H1 (cell line): ENCODE data around the gene SUDS3. TPM values are rescaled to one million over a fixed set of nuclear protein-coding genes. Genes with fewer than 3 reads are reported as not detected.

Source experiments
- CTCF ChIA-PET: fragments of 300-600 bp; sonication (Branson Sonifier 250); formaldehyde crosslinking; loops from one replicate; lab custom pipeline; 2021; ENCODE audit not compliant: partially characterized antibody; lab: Charles Lee
- POLR2A ChIA-PET: fragments of 300-600 bp; sonication (Branson Sonifier 250); formaldehyde crosslinking; loops from one replicate; lab custom pipeline; 2021; ENCODE audit warnings: inconsistent platforms; ENCODE audit not compliant: partially characterized antibody; lab: Charles Lee
- DNase-seq, 2 experiments: peaks; one replicate each; pipeline versions ENCODE4 v3.0.0 to v3.0.0-alpha.2; 2010 to 2022; ENCODE audit warnings: low spot score in 2 of 2, low read depth in 1 of 2, mixed read lengths in 1 of 2
- FAIRE-seq: peaks from 2 replicates; lab custom pipeline; 2011; peaks lifted over from hg19 to GRCh38; lab: Jason Lieb, UNC
- H2AFZ ChIP-seq: 2 replicates; pipeline ENCODE4 v1.8.1; 2012; ENCODE audit warnings: low read length, inconsistent platforms
- H2AK5ac ChIP-seq: 2 replicates; pipeline ENCODE4 v1.6.1; 2013; ENCODE audit warnings: low read depth, low read length
- H2BK120ac ChIP-seq: replicated peaks from 2 replicates; pipeline ENCODE3; 2013; ENCODE audit warnings: low read depth, low read length, inconsistent platforms
- H2BK12ac ChIP-seq: 2 replicates; pipeline ENCODE4 v1.6.1; 2013; ENCODE audit warnings: low read depth, low read length
- H2BK15ac ChIP-seq: 2 replicates; pipeline ENCODE4 v1.6.1; 2013; ENCODE audit warnings: low read length
- H2BK20ac ChIP-seq: 2 replicates; pipeline ENCODE4 v1.6.1; 2013; ENCODE audit warnings: low read length
- H2BK5ac ChIP-seq: 2 replicates; pipeline ENCODE4 v1.6.1; 2013; ENCODE audit warnings: low read depth, low read length
- H3K14ac ChIP-seq: 2 replicates; pipeline ENCODE4 v1.6.1; 2013; ENCODE audit warnings: inconsistent platforms; ENCODE audit not compliant: insufficient read length
- H3K18ac ChIP-seq: 2 replicates; pipeline ENCODE4 v1.6.1; 2013; ENCODE audit warnings: low read length; ENCODE audit errors: extremely low read depth
- H3K23ac ChIP-seq: 2 replicates; pipeline ENCODE4 v1.6.1; 2013; ENCODE audit warnings: inconsistent platforms; ENCODE audit not compliant: insufficient read length
- H3K23me2 ChIP-seq: 2 replicates; pipeline ENCODE4 v1.6.1; 2013; ENCODE audit warnings: low read depth, low read length
- H3K27ac ChIP-seq: 2 replicates; pipeline ENCODE4 v1.6.1; 2011; ENCODE audit warnings: low read depth, low read length, inconsistent platforms
- H3K27me3 ChIP-seq, 4 experiments: replicated peaks in 1 of 4; 1 replicate in 1 of 4; 2 replicates in 3 of 4; pipeline versions ENCODE4 v1.6.1 to v1.8.1; 2011 to 2013; ENCODE audit warnings: low read length in 3 of 4, mild to moderate bottlenecking in 3 of 4, inconsistent platforms in 2 of 4, mixed read lengths in 2 of 4, moderate library complexity in 1 of 4; ENCODE audit not compliant: control insufficient read depth in 3 of 4, insufficient read depth in 3 of 4; ENCODE audit errors: extremely low read depth in 1 of 4
- H3K36me3 ChIP-seq, 4 experiments: 2 replicates each; pipeline versions ENCODE4 v1.6.1 to v1.8.1; 2011 to 2013; ENCODE audit warnings: mild to moderate bottlenecking in 4 of 4, low read length in 3 of 4, moderate library complexity in 2 of 4, control low read depth in 1 of 4, inconsistent platforms in 1 of 4; ENCODE audit not compliant: insufficient read depth in 4 of 4, control insufficient read depth in 2 of 4
- H3K4ac ChIP-seq: replicated peaks from 2 replicates; pipeline ENCODE3; 2013; ENCODE audit warnings: low read length, low read depth, mixed read lengths, inconsistent platforms; ENCODE audit not compliant: insufficient read length
- H3K4me1 ChIP-seq, 4 experiments: replicated peaks in 1 of 4; 1 replicate in 1 of 4; 2 replicates in 3 of 4; pipeline versions ENCODE4 v1.6.1 to v1.8.1; 2011 to 2013; ENCODE audit warnings: low read length in 3 of 4, inconsistent platforms in 2 of 4, mixed read lengths in 1 of 4; ENCODE audit not compliant: insufficient read depth in 4 of 4, control insufficient read depth in 3 of 4
- H3K4me2 ChIP-seq, 2 experiments: 2 replicates each; pipeline versions ENCODE4 v1.6.1 to v1.8.1; 2011 to 2013; ENCODE audit warnings: low read depth in 2 of 2, low read length in 2 of 2, control low read depth in 1 of 2, inconsistent platforms in 1 of 2, mild to moderate bottlenecking in 1 of 2; ENCODE audit not compliant: insufficient read depth in 1 of 2
- H3K4me3 ChIP-seq, 4 experiments: fragments of 200-600, 300-600 bp in 1 of 4; sonication (generic), shearing (Covaris generic), sonication (Bioruptor Twin) in 1 of 4; 2 replicates each; pipeline versions ENCODE4 v1.5.1 to v1.8.1; 2011 to 2016; ENCODE audit warnings: low read length in 4 of 4, low read depth in 3 of 4, control low read depth in 2 of 4, inconsistent platforms in 2 of 4, mild to moderate bottlenecking in 2 of 4, mixed read lengths in 1 of 4, moderate library complexity in 1 of 4; ENCODE audit not compliant: insufficient read depth in 2 of 4; ENCODE audit errors: extremely low read depth in 1 of 4
- H3K56ac ChIP-seq: replicated peaks from 2 replicates; pipeline ENCODE3; 2013; ENCODE audit warnings: low read depth, mild to moderate bottlenecking, mixed read lengths, low read length, inconsistent platforms; ENCODE audit not compliant: insufficient read length
- H3K79me1 ChIP-seq: 2 replicates; pipeline ENCODE4 v1.6.1; 2013; ENCODE audit warnings: low read depth, low read length, control low read depth
- H3K79me2 ChIP-seq, 2 experiments: 2 replicates each; pipeline versions ENCODE4 v1.6.1 to v1.8.1; 2012 to 2013; ENCODE audit warnings: low read length in 2 of 2, mild to moderate bottlenecking in 2 of 2, inconsistent platforms in 1 of 2; ENCODE audit not compliant: insufficient read depth in 2 of 2, control insufficient read depth in 1 of 2
- H3K9ac ChIP-seq, 4 experiments: replicated peaks in 1 of 4; 1 replicate in 1 of 4; 2 replicates in 3 of 4; pipeline versions ENCODE4 v1.6.1 to v1.8.1; 2011 to 2013; ENCODE audit warnings: low read depth in 3 of 4, low read length in 3 of 4, control low read depth in 2 of 4, mild to moderate bottlenecking in 2 of 4, moderate library complexity in 2 of 4, inconsistent platforms in 1 of 4; ENCODE audit errors: extremely low read depth in 1 of 4
- H3K9me3 ChIP-seq, 2 experiments: 2 replicates each; pipeline versions ENCODE4 v1.6.1 to v1.8.1; 2012 to 2013; ENCODE audit warnings: mild to moderate bottlenecking in 2 of 2, moderate library complexity in 2 of 2, control low read depth in 1 of 2, inconsistent platforms in 1 of 2, low read depth in 1 of 2, low read length in 1 of 2, mixed read lengths in 1 of 2; ENCODE audit not compliant: insufficient read depth in 2 of 2
- H4K20me1 ChIP-seq, 2 experiments: replicated peaks in 1 of 2; 2 replicates each; pipeline versions ENCODE3 to v1.8.1; 2011 to 2013; ENCODE audit warnings: inconsistent platforms in 2 of 2, low read length in 2 of 2, mild to moderate bottlenecking in 1 of 2; ENCODE audit not compliant: insufficient read depth in 2 of 2, control insufficient read depth in 1 of 2
- H4K5ac ChIP-seq: 2 replicates; pipeline ENCODE4 v1.6.1; 2013; ENCODE audit warnings: low read length, low read depth, mixed read lengths, inconsistent platforms; ENCODE audit not compliant: insufficient read length
- H4K8ac ChIP-seq: 2 replicates; pipeline ENCODE4 v1.8.0; 2013; ENCODE audit warnings: mild to moderate bottlenecking, moderate library complexity, low read length, inconsistent platforms; ENCODE audit not compliant: insufficient read depth; ENCODE audit errors: extremely low read depth
- H4K91ac ChIP-seq: replicated peaks from 2 replicates; pipeline ENCODE3; 2013; ENCODE audit warnings: low read length, mixed read lengths, inconsistent platforms; ENCODE audit not compliant: insufficient read length
- RFX5 ChIP-seq: IDR thresholded peaks from 2 replicates; pipeline ENCODE4 v1.6.1; 2011; ENCODE audit warnings: low read depth, low read length, improper control_type of control experiment, borderline replicate concordance
- WGBS, 2 experiments: shearing (Covaris generic) in 1 of 2; methylation state at CpG; one replicate each; pipeline versions ENCODE4 v1.1.6 to v1.1.7; 2013 to 2015; ENCODE audit warnings: low lambda C conversion rate in 2 of 2, mixed read lengths in 2 of 2, inconsistent platforms in 1 of 2, low coverage in 1 of 2, missing lambda C conversion rate in 1 of 2; ENCODE audit not compliant: insufficient replicate concordance in 2 of 2, insufficient coverage in 1 of 2, insufficient read length in 1 of 2; ENCODE audit errors: extremely low coverage in 1 of 2, missing lambda C conversion rate in 1 of 2; 5-methylcytosine and 5-hydroxymethylcytosine counted together
- polyA plus RNA-seq, 7 experiments: library from polyadenylated mRNA; depleted of rRNA in 3 of 7; stranded (reverse) in 5 of 7; unstranded in 2 of 7; fragments of >200 nt in 5 of 7; fragments of 200-250 nt in 2 of 7; gene quantifications; 1 replicate in 5 of 7; 2 replicates in 1 of 7; 4 replicates in 1 of 7; pipeline versions ENCODE4 v1.2.1 to v1.2.3, GENCODE V29; 2011 to 2013; ENCODE audit warnings: missing spikeins in 2 of 7, mixed read lengths in 2 of 7
- total RNA-seq: library from RNA; stranded (reverse); fragmentation: NEBNext Ultra II Directional; extraction: Animal tissue kit (Norgen Biotek cat#: 25700); gene quantifications from 2 replicates; pipeline ENCODE4 v1.2.1, GENCODE V29; 2021

SUDS3 gene
- total and polyA plus RNA-seq, 2 of the 8 experiments (the other 6 are each of a cell fraction or from before 2014, with no cell fraction given): 30.0 to 58.7 TPM

- H3K56ac ChIP-seq: no peak overlapping the region
- H3K4ac ChIP-seq: no peak overlapping the region
- H3K23ac ChIP-seq: no peak overlapping the region
- H2BK15ac ChIP-seq: no peak overlapping the region
- H3K23me2 ChIP-seq: no peaks in the 10 kb centered on the region
- no peak overlapping the region for H3K27ac ChIP-seq
- H3K36me3 ChIP-seq: no peaks in the 10 kb centered on the region
- no peak overlapping the region for H4K5ac ChIP-seq
- no peak overlapping the region for H3K4me2 ChIP-seq
- no peak overlapping the region for H3K4me3 ChIP-seq
- ChIA-PET POLR2A (no interaction called here), CTCF (interaction anchor here (0.7 kb wide), 1 partner anchor 131 kb away, joined by 3 read pairs; no protein-coding TSS in a partner anchor)
- H3K79me1 ChIP-seq: no peaks in the 10 kb centered on the region
- no peak overlapping the region for H2BK20ac ChIP-seq
- H4K91ac ChIP-seq: no peak overlapping the region
- H3K4me1 ChIP-seq: no peaks in the 10 kb centered on the region
- no peak overlapping the region for H2AFZ ChIP-seq
- DNase-seq (no peak), FAIRE-seq (no peak)
- no peak for TF ChIP-seq RFX5
- no peak overlapping the region for H2BK120ac ChIP-seq
- no peaks in the 10 kb centered on the region for H3K9me3 ChIP-seq
- H3K27me3 ChIP-seq: no peaks in the 10 kb centered on the region
- no peak overlapping the region for H2BK5ac ChIP-seq
- WGBS, 2 experiments: 83% methylated on average over 3 of the region's 3 CpGs; no CpG with 5 or more reads in 1 of the 2 experiments
- H4K8ac ChIP-seq: no peak overlapping the region
- H2BK12ac ChIP-seq: no peak overlapping the region
- no peak overlapping the region for H3K18ac ChIP-seq
- no peak overlapping the region for H2AK5ac ChIP-seq
- no peaks in the 10 kb centered on the region for H3K79me2 ChIP-seq
- no peaks in the 10 kb centered on the region for H4K20me1 ChIP-seq
- H3K14ac ChIP-seq: no peak overlapping the region
- no peak overlapping the region for H3K9ac ChIP-seq
Observed at GRCh38 chr12:118330421-118331018, 45.8 kb upstream of the SUDS3 start.
